Pancreas (tissue), 10 donors: Measurements from ENCODE around the gene ATP11C. TPM values are rescaled to one million over a fixed set of nuclear protein-coding genes. Genes with fewer than 3 reads are reported as not detected.
A peak's percentile ranks its signal among the peaks of the same experiment; 100 is the strongest.

ENCODE experiments used
- ATAC-seq, 4 donors: fragments of 200-7000 bp; cut with Tn5 transposase; one replicate each; pipeline versions ENCODE4 v1.8.0 to v1.9.1; 2020; ENCODE audit warnings: mild to moderate bottlenecking in 4 of 4, moderate library complexity in 4 of 4
- DNase-seq, 6 donors: peaks; one replicate each; pipeline ENCODE4 v3.0.0-alpha.2; 2020
- FAIRE-seq: peaks from 2 replicates; lab custom pipeline; 2012; peaks lifted over from hg19 to GRCh38; lab: Jason Lieb, UNC
- H3K27ac ChIP-seq, 4 donors: fragments of 200-600 bp; sonication (generic); 1 replicate in 3 of 4; 2 replicates in 1 of 4; pipeline versions ENCODE4 v1.5.0 to v1.8.0; 2020
- H3K27me3 ChIP-seq, 4 donors: fragments of 200-600 bp; one replicate each; pipeline ENCODE4 v1.8.0; 2021
- H3K36me3 ChIP-seq, 3 donors: fragments of 200-600 bp; sonication (generic) in 1 of 3; one replicate each; pipeline versions ENCODE4 v1.5.0 to v1.8.0; 2020 to 2021
- H3K4me1 ChIP-seq, 3 donors: fragments of 200-600 bp; one replicate each; pipeline ENCODE4 v1.8.0; 2021
- H3K4me3 ChIP-seq, 4 donors: fragments of 200-600 bp; sonication (generic) in 2 of 4; one replicate each; pipeline versions ENCODE4 v1.5.0 to v1.8.0; 2020 to 2021
- H3K9me3 ChIP-seq, 4 donors: fragments of 200-600 bp; one replicate each; pipeline ENCODE4 v1.8.0; 2021
- WGBS, 2 donors: extraction: QIAGEN DNeasy Blood & Tissue Kit; methylation state at CpG; one replicate each; pipeline ENCODE4 v1.1.7; 2013; 5-methylcytosine and 5-hydroxymethylcytosine counted together
- intact Hi-C, 3 donors: fragments of 100-400 bp; cut with DNase I; formaldehyde crosslinking; loops; one replicate each; pipeline versions ENCODE4 v1.11.1 to v1.14.2; 2022
- polyA plus RNA-seq, 2 donors: library from polyadenylated mRNA; stranded (reverse); fragments of 200-250 nt; gene quantifications; one replicate each; pipeline ENCODE4 v1.2.3, GENCODE V29; 2013
- total RNA-seq, 6 donors: library from RNA; stranded (reverse); fragmentation: NEBNext Ultra II Directional in 4 of 6; extraction: Animal tissue kit (Norgen Biotek cat#: 25700) in 4 of 6; gene quantifications; one replicate each; pipeline versions ENCODE4 v1.2.1 to v1.2.4, GENCODE V29; 2021 to 2023
- TF ChIP-seq, protein P1 (sequence below), 4 donors: fragments of 200-600 bp; sonication (generic) in 3 of 4; IDR thresholded peaks; one replicate each; pipeline versions ENCODE4 v1.5.0 to v1.8.0; 2021; ENCODE audit warnings: antibody characterized with exemption in 4 of 4
- donor health status: healthy with polysubstance abuse.
- donor health status: DM: no; HTN: no; CAD: no; lungs with moderate emphysema.
- donor health status: DM: no; HTN: no; CAD: no.
- donor health status: control.
- donor health status: control.
- donor health status: Bipolar disorder and iron deficiency.
- donor health status: DM: yes; HTN: yes; CAD: no.
- donor health status: DM: no; HTN: no; CAD: no.
- donor health status: DM: no; HTN: no; CAD: no.
- donor health status: DM: yes; HTN: yes; CAD: no.

Gene ATP11C
- total and polyA plus RNA-seq, 8 donors = 1.3 to 10.3 (median 3.6) TPM

DNA sequence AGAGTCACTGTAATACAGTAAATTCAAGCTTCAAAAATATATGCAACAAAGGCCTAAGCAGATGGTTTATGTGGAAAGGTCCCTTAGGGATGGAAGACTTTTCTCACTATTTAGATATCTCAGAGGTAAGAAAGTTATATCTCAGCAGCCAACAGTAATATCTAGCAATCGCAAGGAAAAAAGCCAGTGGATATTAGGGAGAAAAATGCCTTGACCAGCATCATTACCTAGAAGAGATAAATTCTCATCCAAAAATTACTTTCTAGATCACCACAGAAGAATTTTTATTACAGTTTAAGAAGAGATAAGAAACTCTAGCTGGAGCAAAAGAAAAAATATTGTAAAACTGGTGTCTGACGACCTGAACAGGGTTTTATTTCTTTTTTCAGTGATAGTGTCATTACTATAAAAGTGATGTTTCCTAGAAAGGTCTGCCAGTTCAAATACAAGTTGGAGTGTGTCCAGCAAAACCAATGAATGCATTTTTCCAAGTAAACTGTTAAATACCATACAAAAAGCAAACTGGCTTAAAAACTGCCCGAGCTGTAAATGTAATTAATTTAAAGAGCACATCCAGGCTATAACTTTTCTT lies 100.0 kb downstream of the ATP11C start:
- no peaks in the 10 kb centered on the region for H3K27me3 ChIP-seq
- DNase-seq (no peak), FAIRE-seq (no peak), ATAC-seq (no peak)
- no peaks in the 10 kb centered on the region for H3K9me3 ChIP-seq
- no peaks in the 10 kb centered on the region for H3K36me3 ChIP-seq
- 29 to 49% methylated on average over 3 of the region's 3 CpGs for whole genome bisulfite sequencing, 2 donors
- H3K27ac ChIP-seq = no peak overlapping the region
- intact Hi-C loops = no loop called here
- TF ChIP-seq, protein P1, sequence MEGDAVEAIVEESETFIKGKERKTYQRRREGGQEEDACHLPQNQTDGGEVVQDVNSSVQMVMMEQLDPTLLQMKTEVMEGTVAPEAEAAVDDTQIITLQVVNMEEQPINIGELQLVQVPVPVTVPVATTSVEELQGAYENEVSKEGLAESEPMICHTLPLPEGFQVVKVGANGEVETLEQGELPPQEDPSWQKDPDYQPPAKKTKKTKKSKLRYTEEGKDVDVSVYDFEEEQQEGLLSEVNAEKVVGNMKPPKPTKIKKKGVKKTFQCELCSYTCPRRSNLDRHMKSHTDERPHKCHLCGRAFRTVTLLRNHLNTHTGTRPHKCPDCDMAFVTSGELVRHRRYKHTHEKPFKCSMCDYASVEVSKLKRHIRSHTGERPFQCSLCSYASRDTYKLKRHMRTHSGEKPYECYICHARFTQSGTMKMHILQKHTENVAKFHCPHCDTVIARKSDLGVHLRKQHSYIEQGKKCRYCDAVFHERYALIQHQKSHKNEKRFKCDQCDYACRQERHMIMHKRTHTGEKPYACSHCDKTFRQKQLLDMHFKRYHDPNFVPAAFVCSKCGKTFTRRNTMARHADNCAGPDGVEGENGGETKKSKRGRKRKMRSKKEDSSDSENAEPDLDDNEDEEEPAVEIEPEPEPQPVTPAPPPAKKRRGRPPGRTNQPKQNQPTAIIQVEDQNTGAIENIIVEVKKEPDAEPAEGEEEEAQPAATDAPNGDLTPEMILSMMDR (IDR thresholded peaks at IDR 0.05) = no peak
- peaks cover 0 to 4% (median 0%) of the 10 kb centered on the region in 3 donors for H3K4me1 ChIP-seq
- no peak overlapping the region for H3K4me3 ChIP-seq

DNA sequence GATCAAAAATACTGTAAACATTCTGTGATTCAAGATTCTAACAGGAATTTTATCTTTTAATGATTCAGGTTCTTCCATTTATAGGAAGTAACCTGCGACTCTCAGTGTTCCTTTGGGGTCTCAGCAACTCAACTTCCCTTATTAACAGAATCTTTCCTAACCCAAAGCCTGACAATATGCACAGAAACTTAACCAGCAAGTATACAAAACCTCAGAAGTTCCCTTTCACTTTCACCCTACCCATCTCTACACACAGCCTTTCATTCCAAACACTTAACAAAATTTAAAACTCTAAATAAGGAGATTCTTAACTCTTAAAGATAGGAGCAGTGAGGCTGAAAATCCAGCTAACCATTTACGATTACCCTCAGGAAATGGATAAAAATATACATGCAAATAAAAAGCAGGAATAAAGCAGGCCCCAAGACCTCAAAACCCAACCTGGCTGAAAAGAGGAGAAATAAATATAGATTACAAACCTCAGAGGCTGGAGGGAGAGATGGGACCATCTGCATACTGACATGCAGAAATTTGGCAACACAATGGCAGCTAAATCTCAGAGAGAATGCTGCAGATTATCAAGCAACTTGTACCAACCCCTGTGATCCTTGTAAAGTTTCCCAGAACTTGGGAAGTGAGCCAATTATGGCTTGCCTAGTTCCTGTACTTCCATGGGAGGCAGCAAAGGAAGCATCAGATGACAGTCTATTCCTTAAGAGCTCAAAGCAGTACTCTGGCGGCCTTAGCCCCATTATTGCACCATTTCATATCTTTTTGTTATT lies 101.0 kb downstream of the ATP11C start:
- no peaks in the 10 kb centered on the region for H3K9me3 ChIP-seq
- intact Hi-C loops = no loop called here
- TF ChIP-seq, protein P1 (IDR thresholded peaks at IDR 0.05) = no peak
- FAIRE-seq = peak; percentile 51
- H3K4me1 ChIP-seq = peaks cover 0 to 4% (median 0%) of the 10 kb centered on the region in 3 donors
- 68 to 69% methylated on average over 3 of the region's 3 CpGs for whole genome bisulfite sequencing, 2 donors
- H3K4me3 ChIP-seq = no peak overlapping the region
- H3K27me3 ChIP-seq = no peaks in the 10 kb centered on the region
- DNase-seq = no peak
- no peaks in the 10 kb centered on the region for H3K36me3 ChIP-seq
- peak in 3 of 4 donors; percentile 45 to 53 (median 50) for ATAC-seq
- H3K27ac ChIP-seq = no peak overlapping the region

DNA sequence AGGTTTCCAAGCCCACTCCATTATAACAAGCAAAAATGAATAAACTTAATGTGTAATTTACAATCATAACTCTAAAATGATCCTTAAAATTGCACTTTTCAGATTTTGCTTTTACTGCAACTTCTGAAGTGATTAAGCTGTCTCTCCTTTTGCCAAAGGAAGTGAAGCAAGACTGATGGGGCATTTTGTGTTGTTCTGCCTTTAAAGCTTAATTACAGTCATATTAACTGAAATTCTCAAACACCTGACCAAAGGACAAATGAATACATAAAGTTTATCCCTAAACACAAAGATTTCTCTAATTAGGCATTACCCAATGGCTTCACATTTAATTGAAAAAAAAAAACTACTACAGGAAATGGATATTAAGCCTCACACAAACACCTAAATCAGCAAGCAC lies 101.8 kb downstream of the ATP11C start:
- Histone ChIP-seq H3K4me3 (no peak overlapping the region), H3K4me1 (peaks cover 0 to 4% (median 0%) of the 10 kb centered on the region in 3 donors), H3K36me3 (no peaks in the 10 kb centered on the region), H3K9me3 (no peaks in the 10 kb centered on the region), H3K27ac (no peak overlapping the region), H3K27me3 (no peaks in the 10 kb centered on the region)
- FAIRE-seq (no peak), DNase-seq (no peak), ATAC-seq (no peak)
- intact Hi-C loops = no loop called here
- TF ChIP-seq, protein P1 (IDR thresholded peaks at IDR 0.05) = no peak

GRCh38 chrX:139828830-139829229 lies 104.0 kb downstream of the ATP11C start:
- Histone ChIP-seq H3K4me3 (no peak overlapping the region), H3K27me3 (no peaks in the 10 kb centered on the region), H3K9me3 (no peaks in the 10 kb centered on the region), H3K36me3 (no peaks in the 10 kb centered on the region), H3K27ac (no peak overlapping the region), H3K4me1 (no peaks in the 10 kb centered on the region)
- intact Hi-C loops = no loop called here
- no peak for ATAC-seq
- WGBS, 2 donors = 72 to 88% methylated on average over 1 of the region's 1 CpG
- TF ChIP-seq, protein P1 (IDR thresholded peaks at IDR 0.05) = no peak
- no peak for DNase-seq
- FAIRE-seq = no peak

GRCh38 chrX:139828033-139828432 lies 104.8 kb downstream of the ATP11C start:
- intact Hi-C loops = no loop called here
- TF ChIP-seq, protein P1 (IDR thresholded peaks at IDR 0.05) = no peak
- Histone ChIP-seq H3K9me3 (no peaks in the 10 kb centered on the region), H3K27me3 (no peaks in the 10 kb centered on the region), H3K27ac (no peak overlapping the region), H3K36me3 (no peaks in the 10 kb centered on the region), H3K4me3 (no peak overlapping the region), H3K4me1 (no peaks in the 10 kb centered on the region)
- DNase-seq (no peak), ATAC-seq (peak in 3 of 4 donors; percentile 49 to 69 (median 56)), FAIRE-seq (no peak)
- 19 to 23% methylated on average over 1 of the region's 1 CpG for WGBS, 2 donors
